Gastroesophageal sphincter (tissue), 4 donors: ENCODE results near the gene MYOCD. TPM values are rescaled to one million over a fixed set of nuclear protein-coding genes. Genes with fewer than 3 reads are reported as not detected.

Source experiments
- ATAC-seq: fragments of 150-250 bp; one replicate; pipeline ENCODE4 v1.9.1; 2016; ENCODE audit warnings: mild to moderate bottlenecking, moderate library complexity
- H3K27ac ChIP-seq, 4 donors: fragments of 200-600 bp; sonication (generic) in 3 of 4; 1 replicate in 3 of 4; 2 replicates in 1 of 4; pipeline ENCODE4 v1.5.1; 2016 to 2019
- H3K27me3 ChIP-seq: fragments of 200-600 bp; sonication (generic); one replicate; pipeline ENCODE4 v1.5.1; 2019
- H3K36me3 ChIP-seq, 2 donors: fragments of 200-600 bp; sonication (generic); one replicate each; pipeline ENCODE4 v1.5.1; 2019; ENCODE audit warnings: control low read depth in 1 of 2
- H3K4me1 ChIP-seq, 3 donors: fragments of 200-600 bp; sonication (generic); 1 replicate in 2 of 3; 2 replicates in 1 of 3; pipeline ENCODE4 v1.5.1; 2016 to 2019; ENCODE audit warnings: control low read depth in 2 of 3
- H3K4me3 ChIP-seq, 2 donors: fragments of 200-600 bp; sonication (generic); one replicate each; pipeline ENCODE4 v1.5.1; 2019; ENCODE audit warnings: mild to moderate bottlenecking in 1 of 2, moderate library complexity in 1 of 2
- H3K9me3 ChIP-seq, 3 donors: fragments of 200-600 bp; sonication (generic); one replicate each; pipeline ENCODE4 v1.5.1; 2017 to 2019; ENCODE audit warnings: control low read depth in 2 of 3
- EP300 ChIP-seq: sonication (generic); formaldehyde crosslinking; IDR thresholded peaks from one replicate; pipeline ENCODE4 v1.6.1; 2017; ENCODE audit warnings: antibody characterized with exemption, mild to moderate bottlenecking
- POLR2A ChIP-seq, 2 donors: fragments of 450-650 bp; IDR thresholded peaks; one replicate each; pipeline ENCODE4 v1.6.1; 2017; ENCODE audit warnings: antibody characterized with exemption in 2 of 2, mild to moderate bottlenecking in 2 of 2, moderate library complexity in 1 of 2
- POLR2AphosphoS5 ChIP-seq: sonication (generic); formaldehyde crosslinking; IDR thresholded peaks from one replicate; pipeline ENCODE4 v1.6.1; 2017; ENCODE audit warnings: antibody characterized with exemption
- WGBS, 2 donors: methylation state at CpG; one replicate each; pipeline ENCODE4 v1.1.5; 2018; ENCODE audit warnings: low coverage in 1 of 2; 5-methylcytosine and 5-hydroxymethylcytosine counted together
- total RNA-seq, 4 donors: library from RNA; depleted of rRNA; stranded (reverse); fragments of >200 nt; gene quantifications; one replicate each; pipeline ENCODE4 v1.1.0, GENCODE V29; 2016
- TF ChIP-seq, protein P1 (sequence below), 4 experiments: fragments of 200-600 bp in 2 of 4; fragments of 450-650 bp in 2 of 4; sonication (generic) in 1 of 4; IDR thresholded peaks; one replicate each; pipeline ENCODE4 v1.5.1; 2017 to 2019; ENCODE audit warnings: antibody characterized with exemption in 4 of 4, mild to moderate bottlenecking in 2 of 4, moderate library complexity in 2 of 4

The MYOCD gene
- total RNA-seq, 4 donors from 2014 or later, result 93.0 to 219 (median 120) TPM

- peaks cover 0 to 34% of the 10 kb centered on the region in 2 donors for H3K36me3 ChIP-seq
- no peaks in the 10 kb centered on the region for H3K9me3 ChIP-seq
- peaks cover 0 to 32% (median 5%) of the 10 kb centered on the region in 3 donors for H3K4me1 ChIP-seq
- ATAC-seq, result no peak
- WGBS, 2 donors, result 83 to 84% methylated on average over 5 to 7 of the region's 7 CpGs
- H3K4me3 ChIP-seq, result no peak overlapping the region
- no peak overlapping the region for H3K27ac ChIP-seq
- H3K27me3 ChIP-seq, result no peaks in the 10 kb centered on the region
- TF ChIP-seq POLR2AphosphoS5, result no peak
- no peak for TF ChIP-seq POLR2A (IDR thresholded peaks at IDR 0.05)
- TF ChIP-seq, protein P1, sequence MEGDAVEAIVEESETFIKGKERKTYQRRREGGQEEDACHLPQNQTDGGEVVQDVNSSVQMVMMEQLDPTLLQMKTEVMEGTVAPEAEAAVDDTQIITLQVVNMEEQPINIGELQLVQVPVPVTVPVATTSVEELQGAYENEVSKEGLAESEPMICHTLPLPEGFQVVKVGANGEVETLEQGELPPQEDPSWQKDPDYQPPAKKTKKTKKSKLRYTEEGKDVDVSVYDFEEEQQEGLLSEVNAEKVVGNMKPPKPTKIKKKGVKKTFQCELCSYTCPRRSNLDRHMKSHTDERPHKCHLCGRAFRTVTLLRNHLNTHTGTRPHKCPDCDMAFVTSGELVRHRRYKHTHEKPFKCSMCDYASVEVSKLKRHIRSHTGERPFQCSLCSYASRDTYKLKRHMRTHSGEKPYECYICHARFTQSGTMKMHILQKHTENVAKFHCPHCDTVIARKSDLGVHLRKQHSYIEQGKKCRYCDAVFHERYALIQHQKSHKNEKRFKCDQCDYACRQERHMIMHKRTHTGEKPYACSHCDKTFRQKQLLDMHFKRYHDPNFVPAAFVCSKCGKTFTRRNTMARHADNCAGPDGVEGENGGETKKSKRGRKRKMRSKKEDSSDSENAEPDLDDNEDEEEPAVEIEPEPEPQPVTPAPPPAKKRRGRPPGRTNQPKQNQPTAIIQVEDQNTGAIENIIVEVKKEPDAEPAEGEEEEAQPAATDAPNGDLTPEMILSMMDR (IDR thresholded peaks at IDR 0.05), result no peak
- no peak for TF ChIP-seq EP300
Measured at GRCh38 chr17:12745486-12745885, 79.8 kb downstream of the MYOCD start.

DNA sequence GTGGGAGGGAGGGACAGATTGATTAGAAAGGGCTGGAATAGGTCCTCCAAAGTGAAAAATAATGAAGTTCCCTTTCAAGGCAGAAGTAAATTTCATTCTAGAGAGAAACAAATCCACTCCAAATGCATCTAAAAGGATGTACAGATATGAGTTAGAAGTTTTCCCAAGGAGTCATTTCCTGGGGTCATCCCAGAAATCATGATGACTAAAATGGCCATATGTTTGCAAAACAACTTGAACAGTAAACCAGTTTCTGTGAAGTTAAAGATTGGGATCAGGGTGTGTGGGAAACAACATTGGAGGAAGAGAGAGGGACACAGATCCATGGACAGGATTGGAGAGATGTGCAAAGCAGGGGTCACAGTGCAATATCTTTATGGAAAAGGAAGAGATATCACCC lies 91.1 kb downstream of the MYOCD start:
- TF ChIP-seq, protein P1 (IDR thresholded peaks at IDR 0.05), result no peak
- TF ChIP-seq EP300 (no peak), POLR2AphosphoS5 (no peak), POLR2A (IDR thresholded peaks at IDR 0.05) (no peak)
- Histone ChIP-seq H3K36me3 (peaks cover 0 to 93% of the 10 kb centered on the region in 2 donors), H3K27me3 (no peaks in the 10 kb centered on the region), H3K4me1 (no peaks in the 10 kb centered on the region), H3K9me3 (no peaks in the 10 kb centered on the region), H3K4me3 (no peak overlapping the region), H3K27ac (no peak overlapping the region)
- ATAC-seq, result no peak

- WGBS, 2 donors, result 45 to 71% methylated on average over 2 of the region's 2 CpGs
- H3K4me1 ChIP-seq, result no peaks in the 10 kb centered on the region
- peaks cover 0 to 92% of the 10 kb centered on the region in 2 donors for H3K36me3 ChIP-seq
- no peak for TF ChIP-seq POLR2AphosphoS5
- TF ChIP-seq, protein P1 (IDR thresholded peaks at IDR 0.05), result no peak
- TF ChIP-seq POLR2A (IDR thresholded peaks at IDR 0.05), result no peak
- TF ChIP-seq EP300, result no peak
- H3K9me3 ChIP-seq, result no peaks in the 10 kb centered on the region
- H3K27ac ChIP-seq, result no peak overlapping the region
- no peak overlapping the region for H3K4me3 ChIP-seq
- H3K27me3 ChIP-seq, result no peaks in the 10 kb centered on the region
- ATAC-seq, result no peak
Measured at GRCh38 chr17:12759090-12759489, 93.4 kb downstream of the MYOCD start.

DNA sequence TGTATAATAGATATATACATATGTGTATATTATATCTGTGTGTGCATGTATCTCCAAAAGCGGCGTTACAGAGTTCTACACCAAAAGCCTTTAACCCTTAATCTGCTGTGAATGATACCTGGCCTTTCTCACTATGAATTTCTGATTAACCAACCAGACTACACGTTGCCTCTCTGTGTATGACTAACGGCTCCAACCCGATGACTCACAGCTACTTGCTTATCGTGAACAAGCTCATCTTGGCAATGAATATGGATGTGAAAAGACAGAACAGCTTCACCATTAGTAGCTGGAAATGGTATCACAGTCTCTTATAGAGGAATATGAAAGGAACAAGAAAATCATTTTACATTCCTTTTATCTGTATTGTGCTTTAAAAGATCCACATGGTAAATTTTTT lies 99.9 kb downstream of the MYOCD start:
- Histone ChIP-seq H3K4me3 (no peak overlapping the region), H3K27ac (no peak overlapping the region), H3K36me3 (peaks cover 0 to 41% of the 10 kb centered on the region in 2 donors), H3K27me3 (no peaks in the 10 kb centered on the region), H3K4me1 (no peaks in the 10 kb centered on the region), H3K9me3 (no peaks in the 10 kb centered on the region)
- peak; percentile 30 for TF ChIP-seq POLR2AphosphoS5
- TF ChIP-seq, protein P1 (IDR thresholded peaks at IDR 0.05), result no peak
- WGBS, 2 donors, result 25 to 41% methylated on average over 6 of the region's 6 CpGs
- peak; percentile 48 for ATAC-seq

- Histone ChIP-seq H3K27ac (no peak overlapping the region), H3K27me3 (no peaks in the 10 kb centered on the region), H3K9me3 (no peaks in the 10 kb centered on the region), H3K36me3 (peaks cover 0 to 15% of the 10 kb centered on the region in 2 donors), H3K4me1 (no peaks in the 10 kb centered on the region), H3K4me3 (no peak overlapping the region)
- TF ChIP-seq, protein P1 (IDR thresholded peaks at IDR 0.05), result no peak
- TF ChIP-seq EP300, result no peak
- TF ChIP-seq POLR2AphosphoS5, result no peak
- no peak for TF ChIP-seq POLR2A (IDR thresholded peaks at IDR 0.05)
- no peak for ATAC-seq
- 24 to 79% methylated on average over 3 of the region's 4 CpGs for WGBS, 2 donors
Measured at GRCh38 chr17:12768255-12768654, 102.6 kb downstream of the MYOCD start.
